Stimulated activated CD4-positive, alpha-beta T cell treated with anti-CD3 and anti-CD28 coated beads, Interleukin-1b, Interleukin-23, amount 100 ng/mL, for 48 hours (primary cell): ENCODE measurements around the gene B3GNT8.
"Not testable (repeated sequence)": the region's sequence is repeated elsewhere in the genome, so short reads cannot be mapped to it uniquely, and the experiment has no call there.

Experiments
- DNase-seq: peaks from one replicate; pipeline ENCODE4 v3.0.0-alpha.2; 2020

Gene B3GNT8

GRCh38 chr19:41435936-41436673 lies 8.9 kb upstream of the B3GNT8 start:
- DNase-seq = no peak

- not testable (repeated sequence) for DNase-seq
Measured at GRCh38 chr19:41435376-41435775, 8.2 kb upstream of the B3GNT8 start.

- no peak for DNase-seq
Measured at GRCh38 chr19:41434450-41434849, 7.3 kb upstream of the B3GNT8 start.

GRCh38 chr19:41433171-41433570 lies 6.0 kb upstream of the B3GNT8 start:
- no peak for DNase-seq

- DNase-seq = no peak
Measured at GRCh38 chr19:41431426-41432386, 4.5 kb upstream of the B3GNT8 start.

- DNase-seq = no peak
Measured at GRCh38 chr19:41430922-41431321, 3.7 kb upstream of the B3GNT8 start.

- DNase-seq = no peak
Measured at GRCh38 chr19:41428481-41428859, 1.3 kb upstream of the B3GNT8 start.

GRCh38 chr19:41427647-41428480 lies 690 bp upstream of the B3GNT8 start:
- DNase-seq = no peak

GRCh38 chr19:41426116-41426841 lies 895 bp downstream of the B3GNT8 start:
- DNase-seq = no peak

- DNase-seq = no peak
Measured at GRCh38 chr19:41425174-41426115, 1.7 kb downstream of the B3GNT8 start.

GRCh38 chr19:41424335-41425173 lies 2.6 kb downstream of the B3GNT8 start:
- DNase-seq = no peak

GRCh38 chr19:41422955-41423354 lies 4.2 kb downstream of the B3GNT8 start:
- no peak for DNase-seq

GRCh38 chr19:41422456-41422855 lies 4.7 kb downstream of the B3GNT8 start:
- no peak for DNase-seq

- DNase-seq = no peak
Measured at GRCh38 chr19:41421973-41422372, 5.2 kb downstream of the B3GNT8 start.

GRCh38 chr19:41421314-41421713 lies 5.9 kb downstream of the B3GNT8 start:
- DNase-seq = no peak

- DNase-seq = no peak
Measured at GRCh38 chr19:41420101-41420880, 6.9 kb downstream of the B3GNT8 start.

GRCh38 chr19:41416194-41416674 lies 10.9 kb downstream of the B3GNT8 start:
- no peak for DNase-seq

GRCh38 chr19:41415154-41415571 lies 12.0 kb downstream of the B3GNT8 start:
- no peak for DNase-seq

- no peak for DNase-seq
Measured at GRCh38 chr19:41414461-41414860, 12.7 kb downstream of the B3GNT8 start.
